GM23338 (cell line): ENCODE measurements around the gene ODF2L. TPM values are rescaled to one million over a fixed set of nuclear protein-coding genes. Genes with fewer than 3 reads are reported as not detected.

Experiments
- ATAC-seq: fragments of 200-7000 bp; cut with Tn5 transposase; 3 replicates; pipeline ENCODE4 v1.9.1; 2020
- DNase-seq: peaks from one replicate; pipeline ENCODE4 v3.0.0-alpha.2; 2015; ENCODE audit warnings: low spot score
- H2AFZ ChIP-seq: fragments of 200-600 bp; sonication (generic); 2 replicates; pipeline ENCODE4 v1.8.0; 2016; ENCODE audit warnings: antibody characterized with exemption, mild to moderate bottlenecking, moderate library complexity
- H3F3A ChIP-seq: fragments of 200-600 bp; sonication (generic); replicated peaks from 2 replicates; pipeline ENCODE4 v1.8.0; 2017; ENCODE audit warnings: antibody characterized with exemption, mixed run types, low read depth
- H3K27ac ChIP-seq: fragments of 200-600 bp; sonication (generic); 2 replicates; pipeline ENCODE4 v1.6.1; 2016; ENCODE audit warnings: low read depth
- H3K27me3 ChIP-seq: fragments of 200-600 bp; sonication (generic); 2 replicates; pipeline ENCODE4 v1.8.0; 2016; ENCODE audit warnings: mild to moderate bottlenecking, mixed run types, moderate library complexity; ENCODE audit not compliant: insufficient read depth
- H3K36me3 ChIP-seq: fragments of 200-600 bp; sonication (generic); 2 replicates; pipeline ENCODE4 v1.8.0; 2016; ENCODE audit warnings: mild to moderate bottlenecking; ENCODE audit not compliant: insufficient read depth
- H3K4me1 ChIP-seq: fragments of 200-600 bp; sonication (generic); 2 replicates; pipeline ENCODE4 v1.8.0; 2016; ENCODE audit warnings: mild to moderate bottlenecking, moderate library complexity; ENCODE audit not compliant: insufficient read depth
- H3K4me2 ChIP-seq: fragments of 200-600 bp; sonication (generic); 2 replicates; pipeline ENCODE4 v1.7.1; 2017; ENCODE audit warnings: mixed run types
- H3K4me3 ChIP-seq: fragments of 200-600 bp; sonication (generic); 2 replicates; pipeline ENCODE4 v1.6.1; 2016; ENCODE audit warnings: mixed run types
- H3K79me2 ChIP-seq: fragments of 200-600 bp; sonication (generic); replicated peaks from 2 replicates; pipeline ENCODE4 v1.8.0; 2017; ENCODE audit warnings: mild to moderate bottlenecking; ENCODE audit not compliant: insufficient read depth
- H3K9me2 ChIP-seq: fragments of 200-600 bp; sonication (generic); 2 replicates; pipeline ENCODE4 v1.8.0; 2017; ENCODE audit not compliant: insufficient read depth
- H4K20me1 ChIP-seq: fragments of 200-600 bp; sonication (generic); replicated peaks from 2 replicates; pipeline ENCODE4 v1.8.0; 2017; ENCODE audit warnings: mild to moderate bottlenecking; ENCODE audit not compliant: insufficient read depth
- H3K27ac Mint-ChIP-seq: 2 replicates; pipeline ENCODE4 v1.8.0; 2020; ENCODE audit warnings: inconsistent platforms, mild to moderate bottlenecking, moderate library complexity, mixed read lengths
- H3K27me3 Mint-ChIP-seq: 3 replicates; pipeline ENCODE4 v1.8.0; 2022; ENCODE audit warnings: low read depth, mild to moderate bottlenecking, moderate library complexity, mixed read lengths, inconsistent platforms; ENCODE audit not compliant: insufficient read depth, poor library complexity
- H3K36me3 Mint-ChIP-seq: 3 replicates; pipeline ENCODE4 v1.8.0; 2021; ENCODE audit warnings: low read depth, mild to moderate bottlenecking, inconsistent platforms, moderate library complexity, mixed read lengths
- H3K4me1 Mint-ChIP-seq: 3 replicates; pipeline ENCODE4 v1.8.0; 2020; ENCODE audit warnings: mild to moderate bottlenecking, inconsistent platforms, mixed read lengths
- H3K4me3 Mint-ChIP-seq: 3 replicates; pipeline ENCODE4 v1.8.0; 2021; ENCODE audit warnings: moderate library complexity, mild to moderate bottlenecking, inconsistent platforms, mixed read lengths
- H3K9me3 Mint-ChIP-seq: 3 replicates; pipeline ENCODE4 v1.8.0; 2020; ENCODE audit warnings: moderate library complexity, mild to moderate bottlenecking, inconsistent platforms, mixed read lengths
- CREB1 ChIP-seq: fragments of 250-450 bp; sonication (Bioruptor Pico); IDR thresholded peaks from 2 replicates; pipeline ENCODE4 v1.5.0; 2020; ENCODE audit warnings: low read depth, mild to moderate bottlenecking, moderate library complexity
- EZH2 ChIP-seq: fragments of 200-600 bp; sonication (generic); IDR thresholded peaks from one replicate; pipeline ENCODE4 v1.8.0; 2017; ENCODE audit warnings: antibody characterized with exemption, mild to moderate bottlenecking, low read depth; ENCODE audit not compliant: unreplicated experiment
- EZH2phosphoT487 ChIP-seq: fragments of 200-600 bp; sonication (generic); IDR thresholded peaks from one replicate; pipeline ENCODE4 v1.8.1; 2018; ENCODE audit warnings: antibody characterized with exemption; ENCODE audit not compliant: unreplicated experiment
- JUNB ChIP-seq: IDR thresholded peaks from one replicate; pipeline ENCODE4 v1.6.1; 2016; ENCODE audit warnings: antibody characterized with exemption; ENCODE audit not compliant: unreplicated experiment
- NANOG ChIP-seq: IDR thresholded peaks from 2 replicates; pipeline ENCODE4 v1.6.1; 2016; ENCODE audit warnings: antibody characterized with exemption, borderline replicate concordance
- POLR2AphosphoS5 ChIP-seq: IDR thresholded peaks from 2 replicates; pipeline ENCODE4 v1.6.1; 2016; ENCODE audit warnings: antibody characterized with exemption, low read depth
- STAT1 ChIP-seq: IDR thresholded peaks from one replicate; pipeline ENCODE4 v1.6.1; 2016; ENCODE audit warnings: antibody characterized with exemption; ENCODE audit not compliant: unreplicated experiment
- ZNF114 ChIP-seq: fragments of 250-450 bp; sonication (Bioruptor Pico); IDR thresholded peaks from 2 replicates; pipeline ENCODE4 v1.5.0; 2020; ENCODE audit warnings: mild to moderate bottlenecking, moderate library complexity
- ZNF331 ChIP-seq: fragments of 250-450 bp; sonication (Bioruptor Pico); IDR thresholded peaks from 2 replicates; pipeline ENCODE4 v1.5.0; 2020; ENCODE audit warnings: low read depth, mild to moderate bottlenecking, moderate library complexity
- ZNF462 ChIP-seq: fragments of 250-450 bp; sonication (Bioruptor Pico); IDR thresholded peaks from 2 replicates; pipeline ENCODE4 v1.5.0; 2020; ENCODE audit warnings: mild to moderate bottlenecking, moderate library complexity
- polyA plus RNA-seq: library from polyadenylated mRNA; unstranded; fragments of >200 nt; fragmentation: Nextera tagmentation; extraction: Ambion mirVana; gene quantifications from 2 replicates; pipeline ENCODE4 v1.2.1, GENCODE V29; 2016
- total RNA-seq: library from RNA; depleted of rRNA; stranded (reverse); fragments of >200 nt; shearing (Covaris generic); gene quantifications from 2 replicates; pipeline ENCODE4 v1.2.3, GENCODE V29; 2014
- TF ChIP-seq, protein P1 (sequence below), 2 experiments: fragments of 200-600 bp in 1 of 2; sonication (generic) in 1 of 2; conservative IDR thresholded peaks; 2 replicates each; pipeline versions ENCODE4 v1.5.1 to v1.6.1; 2016 to 2017; ENCODE audit warnings: antibody characterized with exemption in 2 of 2, low read depth in 2 of 2, mild to moderate bottlenecking in 2 of 2, moderate library complexity in 1 of 2
- TF ChIP-seq, protein P2 (sequence below): IDR thresholded peaks from 2 replicates; pipeline ENCODE4 v1.6.1; 2016; ENCODE audit warnings: antibody characterized with exemption
- TF ChIP-seq, protein P3 (sequence below): IDR thresholded peaks from one replicate; pipeline ENCODE4 v1.6.1; 2018; ENCODE audit warnings: antibody characterized with exemption; ENCODE audit not compliant: unreplicated experiment

The ODF2L gene
- total and polyA plus RNA-seq, 2 experiments from 2014 or later: 29.8 to 51.5 TPM

GRCh38 chr1:86322241-86322640, 73.9 kb downstream of the ODF2L start (continued):
- TF ChIP-seq EZH2 (no peak), ZNF462 (CRISPR knock-in tag) (no peak)

DNA sequence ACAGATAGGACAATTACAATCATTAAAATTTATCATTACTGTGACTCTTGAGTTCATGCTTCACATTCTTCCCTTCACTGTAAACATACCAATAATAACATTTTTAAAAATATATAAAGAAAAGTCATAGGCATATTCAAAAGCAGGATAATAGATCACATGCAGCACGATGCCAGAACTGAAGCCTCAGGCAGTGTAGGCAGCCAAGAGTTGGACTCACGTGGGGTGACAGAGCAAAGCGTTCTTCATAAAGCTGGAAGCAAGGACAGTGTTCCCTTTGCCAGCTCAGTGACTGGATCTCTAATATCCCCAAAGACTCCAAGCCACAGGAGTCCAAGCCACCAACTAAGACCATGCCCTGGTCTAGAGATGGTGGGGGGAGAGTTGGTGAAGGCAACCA, 77.7 kb downstream of the ODF2L start:
- Mint-ChIP-seq H3K36me3 (no peaks in the 10 kb centered on the region), H3K27me3 (peaks cover 7% of the 10 kb centered on the region), H3K9me3 (no peaks in the 10 kb centered on the region), H3K4me1 (peaks cover 5% of the 10 kb centered on the region), H3K4me3 (no peak overlapping the region), H3K27ac (no peak overlapping the region)
- H3K9me2 ChIP-seq: no peaks in the 10 kb centered on the region
- H3K4me3 ChIP-seq: no peak overlapping the region
- ATAC-seq (no peak), DNase-seq (no peak)
- H3K79me2 ChIP-seq: no peaks in the 10 kb centered on the region
- H2AFZ ChIP-seq: no peak overlapping the region
- H3K36me3 ChIP-seq: no peaks in the 10 kb centered on the region
- no peak overlapping the region for H3K27ac ChIP-seq
- no peaks in the 10 kb centered on the region for H4K20me1 ChIP-seq
- H3F3A ChIP-seq: no peaks in the 10 kb centered on the region
- H3K27me3 ChIP-seq: no peaks in the 10 kb centered on the region
- no peaks in the 10 kb centered on the region for H3K4me1 ChIP-seq
- H3K4me2 ChIP-seq: no peak overlapping the region
- no peak for TF ChIP-seq ZNF331 (CRISPR knock-in tag)
- TF ChIP-seq, protein P1, sequence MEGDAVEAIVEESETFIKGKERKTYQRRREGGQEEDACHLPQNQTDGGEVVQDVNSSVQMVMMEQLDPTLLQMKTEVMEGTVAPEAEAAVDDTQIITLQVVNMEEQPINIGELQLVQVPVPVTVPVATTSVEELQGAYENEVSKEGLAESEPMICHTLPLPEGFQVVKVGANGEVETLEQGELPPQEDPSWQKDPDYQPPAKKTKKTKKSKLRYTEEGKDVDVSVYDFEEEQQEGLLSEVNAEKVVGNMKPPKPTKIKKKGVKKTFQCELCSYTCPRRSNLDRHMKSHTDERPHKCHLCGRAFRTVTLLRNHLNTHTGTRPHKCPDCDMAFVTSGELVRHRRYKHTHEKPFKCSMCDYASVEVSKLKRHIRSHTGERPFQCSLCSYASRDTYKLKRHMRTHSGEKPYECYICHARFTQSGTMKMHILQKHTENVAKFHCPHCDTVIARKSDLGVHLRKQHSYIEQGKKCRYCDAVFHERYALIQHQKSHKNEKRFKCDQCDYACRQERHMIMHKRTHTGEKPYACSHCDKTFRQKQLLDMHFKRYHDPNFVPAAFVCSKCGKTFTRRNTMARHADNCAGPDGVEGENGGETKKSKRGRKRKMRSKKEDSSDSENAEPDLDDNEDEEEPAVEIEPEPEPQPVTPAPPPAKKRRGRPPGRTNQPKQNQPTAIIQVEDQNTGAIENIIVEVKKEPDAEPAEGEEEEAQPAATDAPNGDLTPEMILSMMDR (conservative IDR thresholded peaks at IDR 0.05; ENCODE audit: low read depth in 2 of 2): no peak
- TF ChIP-seq ZNF114 (CRISPR knock-in tag): no peak
- no peak for TF ChIP-seq POLR2AphosphoS5
- TF ChIP-seq EZH2phosphoT487: no peak
- no peak for TF ChIP-seq NANOG
- TF ChIP-seq, protein P2, sequence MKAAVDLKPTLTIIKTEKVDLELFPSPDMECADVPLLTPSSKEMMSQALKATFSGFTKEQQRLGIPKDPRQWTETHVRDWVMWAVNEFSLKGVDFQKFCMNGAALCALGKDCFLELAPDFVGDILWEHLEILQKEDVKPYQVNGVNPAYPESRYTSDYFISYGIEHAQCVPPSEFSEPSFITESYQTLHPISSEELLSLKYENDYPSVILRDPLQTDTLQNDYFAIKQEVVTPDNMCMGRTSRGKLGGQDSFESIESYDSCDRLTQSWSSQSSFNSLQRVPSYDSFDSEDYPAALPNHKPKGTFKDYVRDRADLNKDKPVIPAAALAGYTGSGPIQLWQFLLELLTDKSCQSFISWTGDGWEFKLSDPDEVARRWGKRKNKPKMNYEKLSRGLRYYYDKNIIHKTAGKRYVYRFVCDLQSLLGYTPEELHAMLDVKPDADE: no peak
- no peak for TF ChIP-seq CREB1 (CRISPR knock-in tag)
- no peak for TF ChIP-seq STAT1
- TF ChIP-seq JUNB: no peak
- TF ChIP-seq, protein P3, sequence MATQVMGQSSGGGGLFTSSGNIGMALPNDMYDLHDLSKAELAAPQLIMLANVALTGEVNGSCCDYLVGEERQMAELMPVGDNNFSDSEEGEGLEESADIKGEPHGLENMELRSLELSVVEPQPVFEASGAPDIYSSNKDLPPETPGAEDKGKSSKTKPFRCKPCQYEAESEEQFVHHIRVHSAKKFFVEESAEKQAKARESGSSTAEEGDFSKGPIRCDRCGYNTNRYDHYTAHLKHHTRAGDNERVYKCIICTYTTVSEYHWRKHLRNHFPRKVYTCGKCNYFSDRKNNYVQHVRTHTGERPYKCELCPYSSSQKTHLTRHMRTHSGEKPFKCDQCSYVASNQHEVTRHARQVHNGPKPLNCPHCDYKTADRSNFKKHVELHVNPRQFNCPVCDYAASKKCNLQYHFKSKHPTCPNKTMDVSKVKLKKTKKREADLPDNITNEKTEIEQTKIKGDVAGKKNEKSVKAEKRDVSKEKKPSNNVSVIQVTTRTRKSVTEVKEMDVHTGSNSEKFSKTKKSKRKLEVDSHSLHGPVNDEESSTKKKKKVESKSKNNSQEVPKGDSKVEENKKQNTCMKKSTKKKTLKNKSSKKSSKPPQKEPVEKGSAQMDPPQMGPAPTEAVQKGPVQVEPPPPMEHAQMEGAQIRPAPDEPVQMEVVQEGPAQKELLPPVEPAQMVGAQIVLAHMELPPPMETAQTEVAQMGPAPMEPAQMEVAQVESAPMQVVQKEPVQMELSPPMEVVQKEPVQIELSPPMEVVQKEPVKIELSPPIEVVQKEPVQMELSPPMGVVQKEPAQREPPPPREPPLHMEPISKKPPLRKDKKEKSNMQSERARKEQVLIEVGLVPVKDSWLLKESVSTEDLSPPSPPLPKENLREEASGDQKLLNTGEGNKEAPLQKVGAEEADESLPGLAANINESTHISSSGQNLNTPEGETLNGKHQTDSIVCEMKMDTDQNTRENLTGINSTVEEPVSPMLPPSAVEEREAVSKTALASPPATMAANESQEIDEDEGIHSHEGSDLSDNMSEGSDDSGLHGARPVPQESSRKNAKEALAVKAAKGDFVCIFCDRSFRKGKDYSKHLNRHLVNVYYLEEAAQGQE: no peak
- TF ChIP-seq EZH2: no peak
